ENCODE data around the gene PARP15. TPM values are rescaled to one million over a fixed set of nuclear protein-coding genes. Genes with fewer than 3 reads are reported as not detected.

Gene PARP15
- total RNA-seq, 1 experiment from 2014 or later = not detected

DNA sequence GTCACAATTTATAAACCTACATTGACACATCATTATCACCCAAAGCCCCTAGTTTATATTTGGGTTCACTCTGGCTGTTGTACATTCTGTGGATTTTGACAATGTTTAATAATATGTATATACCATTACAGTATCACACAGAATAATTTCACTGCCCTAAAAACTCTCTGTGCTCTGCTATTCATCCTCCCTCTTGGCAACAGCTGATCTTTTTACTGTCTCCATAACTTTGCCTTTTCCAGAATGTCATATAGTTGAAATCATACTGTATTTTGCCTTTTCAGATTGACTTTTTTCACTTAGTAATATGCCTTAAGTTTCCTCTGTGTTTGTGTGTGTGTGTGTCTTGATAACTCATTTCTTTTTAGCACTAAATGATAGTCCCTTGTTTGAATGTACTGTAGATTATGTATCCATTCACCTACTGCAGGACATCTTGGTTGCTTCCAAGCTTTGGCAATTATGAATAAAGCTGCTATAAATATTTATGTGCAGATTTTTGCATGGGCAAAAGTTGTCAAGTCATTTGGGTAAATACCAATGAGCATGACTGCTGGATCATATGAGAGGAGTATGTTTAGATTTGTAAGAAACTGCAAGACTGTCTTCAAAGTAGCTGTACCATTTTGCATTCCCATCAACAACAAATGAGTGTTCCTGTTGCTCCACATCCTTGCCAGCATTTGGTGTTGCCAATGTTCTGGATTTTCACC is 9.5 kb downstream of the PARP15 start:
- Mint-ChIP-seq H3K4me3 (ENCODE audit: unreplicated experiment) (no peak overlapping the region), H3K27ac (ENCODE audit: low read depth, unreplicated experiment) (no peak overlapping the region), H3K9me3 (ENCODE audit: unreplicated experiment) (no peaks in the 10 kb centered on the region), H3K27me3 (ENCODE audit: insufficient read depth, unreplicated experiment) (no peaks in the 10 kb centered on the region), H3K36me3 (ENCODE audit: insufficient read depth, unreplicated experiment) (peaks cover 5% of the 10 kb centered on the region), H3K4me1 (ENCODE audit: insufficient read depth, unreplicated experiment) (no peaks in the 10 kb centered on the region)
- intact Hi-C loops (cut with micrococcal nuclease) = no loop called here
- no TSS peak for BruUV-seq (replicated peaks)
- no peak for DNase-seq (ENCODE audit: unreplicated experiment)
- CTCF ChIA-PET = interaction anchor here (0.6 kb wide), 2 partner anchors 38 to 410 kb away, joined by 3 read pairs; no protein-coding TSS in a partner anchor
- TF ChIP-seq, protein P1, sequence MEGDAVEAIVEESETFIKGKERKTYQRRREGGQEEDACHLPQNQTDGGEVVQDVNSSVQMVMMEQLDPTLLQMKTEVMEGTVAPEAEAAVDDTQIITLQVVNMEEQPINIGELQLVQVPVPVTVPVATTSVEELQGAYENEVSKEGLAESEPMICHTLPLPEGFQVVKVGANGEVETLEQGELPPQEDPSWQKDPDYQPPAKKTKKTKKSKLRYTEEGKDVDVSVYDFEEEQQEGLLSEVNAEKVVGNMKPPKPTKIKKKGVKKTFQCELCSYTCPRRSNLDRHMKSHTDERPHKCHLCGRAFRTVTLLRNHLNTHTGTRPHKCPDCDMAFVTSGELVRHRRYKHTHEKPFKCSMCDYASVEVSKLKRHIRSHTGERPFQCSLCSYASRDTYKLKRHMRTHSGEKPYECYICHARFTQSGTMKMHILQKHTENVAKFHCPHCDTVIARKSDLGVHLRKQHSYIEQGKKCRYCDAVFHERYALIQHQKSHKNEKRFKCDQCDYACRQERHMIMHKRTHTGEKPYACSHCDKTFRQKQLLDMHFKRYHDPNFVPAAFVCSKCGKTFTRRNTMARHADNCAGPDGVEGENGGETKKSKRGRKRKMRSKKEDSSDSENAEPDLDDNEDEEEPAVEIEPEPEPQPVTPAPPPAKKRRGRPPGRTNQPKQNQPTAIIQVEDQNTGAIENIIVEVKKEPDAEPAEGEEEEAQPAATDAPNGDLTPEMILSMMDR (IDR thresholded peaks at IDR 0.05; ENCODE audit: unreplicated experiment) = no peak
- POLR2A ChIA-PET = interaction anchor here (1.2 kb wide), 1 partner anchor 170 kb away, joined by 3 read pairs; the partner anchor contains the start of gene WDR5B

GRCh38 chr3:122587572-122587971 is 10.1 kb downstream of the PARP15 start:
- intact Hi-C loops (cut with micrococcal nuclease) = no loop called here
- TF ChIP-seq, protein P1 (IDR thresholded peaks at IDR 0.05; ENCODE audit: unreplicated experiment) = no peak

DNA sequence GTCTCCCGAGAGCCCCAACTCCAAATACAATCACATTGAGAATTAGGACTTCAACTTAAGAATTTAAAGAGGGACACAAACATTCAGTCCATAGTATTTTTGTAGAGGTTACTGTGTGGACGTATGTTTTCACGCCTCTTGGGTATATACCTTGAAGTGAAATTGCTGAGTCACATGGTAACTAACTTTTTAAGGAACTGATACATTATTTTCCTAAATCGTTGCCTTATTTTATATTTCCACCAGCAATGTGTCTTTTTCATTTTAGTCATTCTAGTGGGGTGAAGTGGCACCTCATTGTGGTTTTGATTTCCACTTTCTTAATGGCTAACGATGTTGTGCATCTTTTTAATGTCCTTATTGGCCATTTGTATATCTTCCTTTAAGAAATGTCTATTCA is 11.8 kb downstream of the PARP15 start:
- Mint-ChIP-seq H3K9me3 (ENCODE audit: unreplicated experiment) (no peaks in the 10 kb centered on the region), H3K36me3 (ENCODE audit: insufficient read depth, unreplicated experiment) (peaks cover 5% of the 10 kb centered on the region), H3K4me3 (ENCODE audit: unreplicated experiment) (no peak overlapping the region), H3K4me1 (ENCODE audit: insufficient read depth, unreplicated experiment) (no peaks in the 10 kb centered on the region), H3K27me3 (ENCODE audit: insufficient read depth, unreplicated experiment) (no peaks in the 10 kb centered on the region), H3K27ac (ENCODE audit: low read depth, unreplicated experiment) (no peak overlapping the region)
- BruUV-seq (replicated peaks) = no TSS peak
- no peak for DNase-seq (ENCODE audit: unreplicated experiment)
- intact Hi-C loops (cut with micrococcal nuclease) = no loop called here
- TF ChIP-seq, protein P1 (IDR thresholded peaks at IDR 0.05; ENCODE audit: unreplicated experiment) = no peak
- ChIA-PET CTCF (no interaction called here), POLR2A (interaction anchor here (0.7 kb wide), 1 partner anchor 237 kb away, joined by 4 read pairs; no protein-coding TSS in a partner anchor)

More at GRCh38 chr3:122587572-122587971, 10.1 kb downstream of the PARP15 start:
- Mint-ChIP-seq H3K9me3 (ENCODE audit: unreplicated experiment) (no peaks in the 10 kb centered on the region), H3K27me3 (ENCODE audit: insufficient read depth, unreplicated experiment) (no peaks in the 10 kb centered on the region), H3K36me3 (ENCODE audit: insufficient read depth, unreplicated experiment) (peaks cover 5% of the 10 kb centered on the region), H3K27ac (ENCODE audit: low read depth, unreplicated experiment) (no peak overlapping the region), H3K4me3 (ENCODE audit: unreplicated experiment) (no peak overlapping the region), H3K4me1 (ENCODE audit: insufficient read depth, unreplicated experiment) (no peaks in the 10 kb centered on the region)
- CTCF ChIA-PET = no interaction called here
- no TSS peak for BruUV-seq (replicated peaks)
- POLR2A ChIA-PET = no interaction called here
- no peak for DNase-seq (ENCODE audit: unreplicated experiment)

DNA sequence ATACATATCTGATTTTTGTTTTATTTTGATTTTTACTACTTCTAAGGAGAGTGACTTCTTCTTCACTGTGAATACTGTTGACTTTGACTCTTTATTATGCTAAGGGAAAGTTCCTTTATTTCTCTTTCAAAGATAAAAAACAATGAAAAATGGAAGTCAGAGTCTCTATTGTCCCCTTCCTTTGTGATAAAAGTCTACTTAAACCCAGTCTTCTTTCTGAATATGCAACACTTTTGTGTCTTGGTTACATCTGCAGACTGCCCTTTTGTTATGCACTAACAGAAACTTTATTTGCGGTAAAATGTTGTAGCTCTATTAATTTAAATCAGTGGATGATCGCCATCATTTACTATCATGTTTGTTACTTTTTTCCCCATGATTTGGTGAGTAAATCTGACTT is 13.2 kb downstream of the PARP15 start:
- no TSS peak for BruUV-seq (replicated peaks)
- ChIA-PET POLR2A (no interaction called here), CTCF (no interaction called here)
- peaks cover 3% of the 10 kb centered on the region for H3K9me3 Mint-ChIP-seq (ENCODE audit: unreplicated experiment)
- intact Hi-C loops (cut with micrococcal nuclease) = no loop called here
- no peaks in the 10 kb centered on the region for H3K27me3 Mint-ChIP-seq (ENCODE audit: insufficient read depth, unreplicated experiment)
- H3K27ac Mint-ChIP-seq (ENCODE audit: low read depth, unreplicated experiment) = no peak overlapping the region
- H3K4me3 Mint-ChIP-seq (ENCODE audit: unreplicated experiment) = no peak overlapping the region
- peaks cover 5% of the 10 kb centered on the region for H3K36me3 Mint-ChIP-seq (ENCODE audit: insufficient read depth, unreplicated experiment)
- no peak for DNase-seq (ENCODE audit: unreplicated experiment)
- no peaks in the 10 kb centered on the region for H3K4me1 Mint-ChIP-seq (ENCODE audit: insufficient read depth, unreplicated experiment)
- TF ChIP-seq, protein P1 (IDR thresholded peaks at IDR 0.05; ENCODE audit: unreplicated experiment) = no peak
